Measurements from ENCODE around the gene LINGO1. TPM values are rescaled to one million over a fixed set of nuclear protein-coding genes. Genes with fewer than 3 reads are reported as not detected.

LINGO1 gene
- total and polyA plus RNA-seq, 2 donors (not counting 1 experiment from before 2014, with no cell fraction given) = 0.05 TPM; not detected in 1

DNA sequence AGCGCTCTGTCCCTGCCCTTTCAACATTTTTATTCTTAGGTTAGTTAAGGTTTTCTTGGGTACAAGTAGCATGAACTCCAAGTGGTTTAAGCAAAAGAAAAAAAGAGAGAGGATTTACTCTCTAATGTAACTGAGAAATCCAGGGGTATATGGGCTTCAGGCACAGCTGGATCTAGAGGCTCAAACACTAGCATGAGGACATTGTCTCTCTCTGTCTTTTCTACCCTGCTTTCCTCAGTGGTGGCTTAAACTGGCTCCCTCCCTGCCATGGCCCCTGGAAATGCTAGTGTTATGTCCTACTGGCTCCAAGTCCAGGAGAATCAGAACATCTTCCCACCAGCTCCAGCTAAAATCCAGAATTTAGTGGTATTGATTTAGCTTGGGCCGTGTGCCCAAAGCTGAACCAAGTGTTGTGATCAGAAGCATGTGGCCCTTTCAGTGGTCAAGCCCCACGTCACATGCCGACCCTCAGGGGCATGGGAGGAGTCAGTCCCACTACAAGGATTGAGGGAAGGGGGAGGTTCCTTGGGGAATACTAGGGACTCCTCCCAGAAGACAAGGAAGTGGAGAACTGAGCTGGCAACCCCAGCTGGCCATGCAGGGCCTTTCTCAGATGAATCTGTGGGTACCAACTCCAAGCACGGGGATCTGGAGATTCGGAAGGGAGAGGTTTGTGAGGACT is 58.0 kb downstream of the LINGO1 start:
- DNase-seq (ENCODE audit: low read depth in 2 of 2) = no peak
- Histone ChIP-seq H3K27me3 (ENCODE audit: control insufficient read depth, insufficient read depth, low read length) (peaks cover 10% of the 10 kb centered on the region), H3K27ac (ENCODE audit: insufficient read depth, low read length) (no peak overlapping the region), H3K4me1 (ENCODE audit: control insufficient read depth, extremely low read depth, insufficient read depth, low read length) (peaks cover 2% of the 10 kb centered on the region), H2AFZ (ENCODE audit: low read length) (no peak overlapping the region), H3K9ac (ENCODE audit: insufficient read depth, low read length) (no peak overlapping the region), H3K9me3 (ENCODE audit: control insufficient read depth, insufficient read depth, low read depth, low read length) (no peaks in the 10 kb centered on the region), H4K20me1 (ENCODE audit: control insufficient read depth, extremely low read depth, insufficient read depth, low read length) (no peaks in the 10 kb centered on the region), H3K79me2 (ENCODE audit: control insufficient read depth, insufficient read depth, low read length) (no peaks in the 10 kb centered on the region), H3K4me2 (ENCODE audit: extremely low read depth, insufficient read depth, low read length) (no peak overlapping the region), H3K36me3 (ENCODE audit: control insufficient read depth, insufficient read depth, low read length) (no peaks in the 10 kb centered on the region), H3K4me3 (replicated peaks in 1 of 4; ENCODE audit: control extremely low read depth in 1 of 4, insufficient read depth in 1 of 4, low read depth in 3 of 4, low read length in 4 of 4) (no peak overlapping the region)
- TF ChIP-seq, protein P1, sequence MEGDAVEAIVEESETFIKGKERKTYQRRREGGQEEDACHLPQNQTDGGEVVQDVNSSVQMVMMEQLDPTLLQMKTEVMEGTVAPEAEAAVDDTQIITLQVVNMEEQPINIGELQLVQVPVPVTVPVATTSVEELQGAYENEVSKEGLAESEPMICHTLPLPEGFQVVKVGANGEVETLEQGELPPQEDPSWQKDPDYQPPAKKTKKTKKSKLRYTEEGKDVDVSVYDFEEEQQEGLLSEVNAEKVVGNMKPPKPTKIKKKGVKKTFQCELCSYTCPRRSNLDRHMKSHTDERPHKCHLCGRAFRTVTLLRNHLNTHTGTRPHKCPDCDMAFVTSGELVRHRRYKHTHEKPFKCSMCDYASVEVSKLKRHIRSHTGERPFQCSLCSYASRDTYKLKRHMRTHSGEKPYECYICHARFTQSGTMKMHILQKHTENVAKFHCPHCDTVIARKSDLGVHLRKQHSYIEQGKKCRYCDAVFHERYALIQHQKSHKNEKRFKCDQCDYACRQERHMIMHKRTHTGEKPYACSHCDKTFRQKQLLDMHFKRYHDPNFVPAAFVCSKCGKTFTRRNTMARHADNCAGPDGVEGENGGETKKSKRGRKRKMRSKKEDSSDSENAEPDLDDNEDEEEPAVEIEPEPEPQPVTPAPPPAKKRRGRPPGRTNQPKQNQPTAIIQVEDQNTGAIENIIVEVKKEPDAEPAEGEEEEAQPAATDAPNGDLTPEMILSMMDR (conservative IDR thresholded peaks at IDR 0.05 in 1 of 2, IDR thresholded peaks at IDR 0.05 in 1 of 2; ENCODE audit: low read depth in 1 of 2, low read length in 2 of 2) = no peak
- no peak for TF ChIP-seq EZH2 (IDR thresholded peaks at IDR 0.05; ENCODE audit: low read length, missing control alignments)

DNA sequence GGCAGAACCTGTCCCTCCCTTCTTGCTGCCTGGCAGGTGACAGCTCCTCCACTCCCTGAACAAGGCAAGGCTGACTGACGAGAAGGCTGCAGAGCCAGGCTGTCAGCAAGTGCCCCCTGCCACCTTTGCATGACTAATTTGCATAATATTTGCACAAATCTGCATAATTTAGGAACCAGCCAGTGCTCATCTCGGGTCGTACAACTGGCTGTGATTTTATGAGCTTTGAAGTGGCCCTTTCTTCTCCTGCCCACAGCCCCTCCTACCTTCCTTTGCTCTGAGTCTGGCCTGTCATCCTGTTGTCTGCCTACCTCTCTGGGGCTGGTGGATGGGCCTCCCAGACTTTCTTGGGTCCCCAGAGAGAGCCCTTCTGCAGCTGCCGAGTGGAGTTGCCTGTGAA is 58.9 kb downstream of the LINGO1 start:
- H3K4me3 ChIP-seq (replicated peaks in 1 of 4; ENCODE audit: control extremely low read depth in 1 of 4, insufficient read depth in 1 of 4, low read depth in 3 of 4, low read length in 4 of 4) = no peak overlapping the region
- H3K27me3 ChIP-seq (ENCODE audit: control insufficient read depth, insufficient read depth, low read length) = peaks cover 10% of the 10 kb centered on the region
- TF ChIP-seq, protein P1 (conservative IDR thresholded peaks at IDR 0.05 in 1 of 2, IDR thresholded peaks at IDR 0.05 in 1 of 2; ENCODE audit: low read depth in 1 of 2, low read length in 2 of 2) = no peak
- no peak for TF ChIP-seq EZH2 (IDR thresholded peaks at IDR 0.05; ENCODE audit: low read length, missing control alignments)
- no peaks in the 10 kb centered on the region for H3K79me2 ChIP-seq (ENCODE audit: control insufficient read depth, insufficient read depth, low read length)
- DNase-seq (ENCODE audit: low read depth in 2 of 2) = no peak
- no peak overlapping the region for H3K27ac ChIP-seq (ENCODE audit: insufficient read depth, low read length)
- H3K4me2 ChIP-seq (ENCODE audit: extremely low read depth, insufficient read depth, low read length) = no peak overlapping the region
- H3K9me3 ChIP-seq (ENCODE audit: control insufficient read depth, insufficient read depth, low read depth, low read length) = no peaks in the 10 kb centered on the region
- H3K36me3 ChIP-seq (ENCODE audit: control insufficient read depth, insufficient read depth, low read length) = no peaks in the 10 kb centered on the region
- H2AFZ ChIP-seq (ENCODE audit: low read length) = no peak overlapping the region
- H4K20me1 ChIP-seq (ENCODE audit: control insufficient read depth, extremely low read depth, insufficient read depth, low read length) = no peaks in the 10 kb centered on the region
- H3K4me1 ChIP-seq (ENCODE audit: control insufficient read depth, extremely low read depth, insufficient read depth, low read length) = peaks cover 3% of the 10 kb centered on the region
- H3K9ac ChIP-seq (ENCODE audit: insufficient read depth, low read length) = no peak overlapping the region

DNA sequence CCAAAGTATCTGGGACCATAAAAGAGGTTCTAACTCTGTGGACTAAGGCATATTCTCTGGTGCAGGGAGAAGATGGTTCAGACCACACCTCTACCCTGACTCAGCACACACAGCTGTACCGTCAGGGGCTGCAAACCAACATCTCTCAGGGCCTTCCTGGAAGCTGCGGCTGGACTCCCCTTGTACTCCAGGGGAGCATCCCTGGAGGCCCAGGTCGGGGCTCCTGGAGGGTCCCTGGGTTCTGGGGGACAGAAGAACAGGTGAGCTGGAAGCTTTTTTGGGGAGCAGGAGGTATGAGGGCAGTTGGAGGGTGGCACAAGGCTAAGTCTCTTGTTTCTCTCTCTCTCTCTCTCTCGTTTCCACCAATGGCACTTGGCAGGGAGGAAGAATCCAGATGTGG is 60.5 kb downstream of the LINGO1 start:
- no peak for DNase-seq (ENCODE audit: low read depth in 2 of 2)
- no peaks in the 10 kb centered on the region for H3K9me3 ChIP-seq (ENCODE audit: control insufficient read depth, insufficient read depth, low read depth, low read length)
- no peak for TF ChIP-seq EZH2 (IDR thresholded peaks at IDR 0.05; ENCODE audit: low read length, missing control alignments)
- TF ChIP-seq, protein P1 (conservative IDR thresholded peaks at IDR 0.05 in 1 of 2, IDR thresholded peaks at IDR 0.05 in 1 of 2; ENCODE audit: low read depth in 1 of 2, low read length in 2 of 2) = no peak
- H3K36me3 ChIP-seq (ENCODE audit: control insufficient read depth, insufficient read depth, low read length) = no peaks in the 10 kb centered on the region
- no peak overlapping the region for H3K4me2 ChIP-seq (ENCODE audit: extremely low read depth, insufficient read depth, low read length)
- no peak overlapping the region for H2AFZ ChIP-seq (ENCODE audit: low read length)
- no peaks in the 10 kb centered on the region for H3K79me2 ChIP-seq (ENCODE audit: control insufficient read depth, insufficient read depth, low read length)
- no peak overlapping the region for H3K9ac ChIP-seq (ENCODE audit: insufficient read depth, low read length)
- no peaks in the 10 kb centered on the region for H4K20me1 ChIP-seq (ENCODE audit: control insufficient read depth, extremely low read depth, insufficient read depth, low read length)
- H3K4me1 ChIP-seq (ENCODE audit: control insufficient read depth, extremely low read depth, insufficient read depth, low read length) = peaks cover 3% of the 10 kb centered on the region
- H3K4me3 ChIP-seq (replicated peaks in 1 of 4; ENCODE audit: control extremely low read depth in 1 of 4, insufficient read depth in 1 of 4, low read depth in 3 of 4, low read length in 4 of 4) = no peak overlapping the region
- H3K27me3 ChIP-seq (ENCODE audit: control insufficient read depth, insufficient read depth, low read length) = peaks cover 8% of the 10 kb centered on the region
- no peak overlapping the region for H3K27ac ChIP-seq (ENCODE audit: insufficient read depth, low read length)

Data from fibroblast of lung (primary cell).